PC-3 (cell line): Measurements from ENCODE around the gene BNIPL. TPM values are rescaled to one million over a fixed set of nuclear protein-coding genes. Genes with fewer than 3 reads are reported as not detected.

Source experiments
- ATAC-seq: fragments of 200-7000 bp; cut with Tn5 transposase; 2 replicates; pipeline ENCODE4 v1.9.1; 2020; ENCODE audit warnings: mild to moderate bottlenecking, moderate library complexity
- BruUV-seq: library from RNA; stranded (reverse); fragments of 400-500 nt; replicated peaks from 2 replicates; lab custom pipeline; 2021; lab: Mats Ljungman, UMichigan
- CTCF ChIA-PET: fragments of 300-600 bp; sonication (Branson Sonifier 250); formaldehyde crosslinking; loops from one replicate; lab custom pipeline; 2022; ENCODE audit warnings: antibody characterized with exemption; lab: Charles Lee
- POLR2A ChIA-PET: fragments of 300-600 bp; sonication (Branson Sonifier 250); formaldehyde crosslinking; loops from one replicate; lab custom pipeline; 2022; ENCODE audit warnings: antibody characterized with exemption; ENCODE audit not compliant: unreplicated experiment; lab: Charles Lee
- DNase-seq: peaks from one replicate; pipeline ENCODE4 v3.0.0-alpha.2; 2015
- H2AFZ ChIP-seq: fragments of 300-600 bp; sonication (generic); 2 replicates; pipeline ENCODE4 v1.6.0; 2016; ENCODE audit warnings: antibody characterized with exemption, low read length
- H3F3A ChIP-seq: fragments of 300-600 bp; sonication (generic); one replicate; pipeline ENCODE4 v1.6.0; 2017; ENCODE audit warnings: antibody characterized with exemption, low read length, control low read depth, mild to moderate bottlenecking; ENCODE audit not compliant: unreplicated experiment
- H3K27ac ChIP-seq: fragments of 300-600 bp; sonication (generic); 2 replicates; pipeline ENCODE4 v1.5.1; 2016; ENCODE audit warnings: mild to moderate bottlenecking, low read length
- H3K27me3 ChIP-seq: fragments of 300-600 bp; sonication (generic); 2 replicates; pipeline ENCODE4 v1.6.1; 2016; ENCODE audit warnings: low read length, mixed read lengths
- H3K36me3 ChIP-seq: fragments of 300-600 bp; sonication (generic); 2 replicates; pipeline ENCODE4 v1.6.1; 2016; ENCODE audit warnings: low read depth, mixed run types, low read length, mixed read lengths
- H3K4me1 ChIP-seq: fragments of 300-600 bp; sonication (generic); 2 replicates; pipeline ENCODE4 v1.5.1; 2016; ENCODE audit warnings: low read length; ENCODE audit not compliant: insufficient read depth
- H3K4me2 ChIP-seq: fragments of 300-600 bp; sonication (generic); 2 replicates; pipeline ENCODE4 v1.6.0; 2016; ENCODE audit warnings: low read length
- H3K4me3 ChIP-seq: fragments of 300-600 bp; sonication (generic); 2 replicates; pipeline ENCODE4 v1.5.1; 2016; ENCODE audit warnings: mild to moderate bottlenecking, low read length, mixed read lengths
- H3K79me2 ChIP-seq: fragments of 300-600 bp; sonication (generic); 2 replicates; pipeline ENCODE4 v1.6.1; 2017; ENCODE audit warnings: low read length, mixed read lengths
- H3K9ac ChIP-seq: fragments of 300-600 bp; sonication (generic); 2 replicates; pipeline ENCODE4 v1.6.0; 2016; ENCODE audit warnings: mild to moderate bottlenecking, low read length
- H3K9me2 ChIP-seq: fragments of 300-600 bp; sonication (generic); replicated peaks from 2 replicates; pipeline ENCODE4 v1.6.1; 2016; ENCODE audit warnings: mixed run types, low read length, mixed read lengths
- H3K9me3 ChIP-seq: fragments of 300-600 bp; sonication (generic); 2 replicates; pipeline ENCODE4 v1.6.1; 2016; ENCODE audit warnings: low read length, mixed read lengths
- H4K20me1 ChIP-seq: fragments of 300-600 bp; sonication (generic); 2 replicates; pipeline ENCODE4 v1.6.1; 2016; ENCODE audit warnings: low read length, mixed read lengths
- CTCF ChIP-seq: fragments of 300-600 bp; sonication (generic); conservative IDR thresholded peaks from 2 replicates; pipeline ENCODE4 v1.5.1; 2017; ENCODE audit warnings: antibody characterized with exemption, low read depth, mild to moderate bottlenecking, low read length
- EZH2 ChIP-seq: fragments of 300-600 bp; sonication (generic); IDR thresholded peaks from one replicate; pipeline ENCODE4 v1.6.1; 2017; ENCODE audit warnings: antibody characterized with exemption, mild to moderate bottlenecking, low read length; ENCODE audit not compliant: unreplicated experiment
- EZH2phosphoT487 ChIP-seq: fragments of 300-600 bp; sonication (generic); IDR thresholded peaks from 2 replicates; pipeline ENCODE4 v1.6.1; 2018; ENCODE audit warnings: mild to moderate bottlenecking, antibody characterized with exemption, low read length, borderline replicate concordance
- intact Hi-C: fragments of 100-400 bp; cut with micrococcal nuclease; formaldehyde crosslinking; loops from 2 replicates; pipeline ENCODE4 v1.9.0; 2023
- total RNA-seq: library from RNA; depleted of rRNA; stranded (reverse); fragments of >200 nt; gene quantifications from 2 replicates; pipeline ENCODE4 v1.2.3, GENCODE V29; 2014

BNIPL gene
- total RNA-seq, 1 experiment from 2014 or later: 0.51 TPM

- no peak overlapping the region for H3K9ac ChIP-seq
- no peaks in the 10 kb centered on the region for H4K20me1 ChIP-seq
- H2AFZ ChIP-seq: no peak overlapping the region
- H3F3A ChIP-seq: no peaks in the 10 kb centered on the region
- DNase-seq (no peak), ATAC-seq (no peak)
- no peak overlapping the region for H3K27ac ChIP-seq
- POLR2A ChIA-PET: no interaction called here
- no peaks in the 10 kb centered on the region for H3K9me3 ChIP-seq
- no peaks in the 10 kb centered on the region for H3K79me2 ChIP-seq
- no peak overlapping the region for H3K4me2 ChIP-seq
- CTCF ChIA-PET: no interaction called here
- H3K4me1 ChIP-seq: peaks cover 5% of the 10 kb centered on the region
- no peaks in the 10 kb centered on the region; the same call in 1 of the 2 replicates for H3K36me3 ChIP-seq
- intact Hi-C loops: no loop called here
- no peaks in the 10 kb centered on the region for H3K9me2 ChIP-seq
- BruUV-seq: no TSS peak
- H3K4me3 ChIP-seq: no peak overlapping the region
- TF ChIP-seq EZH2: no peak
- no peak for TF ChIP-seq EZH2phosphoT487
- no peak for TF ChIP-seq CTCF
- H3K27me3 ChIP-seq: no peaks in the 10 kb centered on the region
Measured at GRCh38 chr1:151039521-151039920, 3.1 kb downstream of the BNIPL start.

- POLR2A ChIA-PET: no interaction called here
Measured at GRCh38 chr1:151043163-151043562, 6.8 kb downstream of the BNIPL start.

More at GRCh38 chr1:151043163-151043562, 6.8 kb downstream of the BNIPL start:
- DNase-seq: no peak
- TF ChIP-seq CTCF: no peak
- TF ChIP-seq EZH2: no peak
- TF ChIP-seq EZH2phosphoT487: no peak
- ATAC-seq: no peak
- Histone ChIP-seq H3K27me3 (no peaks in the 10 kb centered on the region), H4K20me1 (no peaks in the 10 kb centered on the region), H3F3A (no peaks in the 10 kb centered on the region), H3K4me3 (no peak overlapping the region), H3K4me1 (peaks cover 6% of the 10 kb centered on the region; the same call in 1 of the 2 replicates), H3K4me2 (no peak overlapping the region), H3K9me3 (no peaks in the 10 kb centered on the region), H3K9me2 (no peaks in the 10 kb centered on the region), H2AFZ (no peak overlapping the region), H3K36me3 (no peaks in the 10 kb centered on the region), H3K27ac (no peak overlapping the region), H3K9ac (no peak overlapping the region), H3K79me2 (no peaks in the 10 kb centered on the region)
- BruUV-seq: no TSS peak
- CTCF ChIA-PET: no interaction called here
- intact Hi-C loops: no loop called here
